Ovary (tissue), 3 donors: Measurements from ENCODE around the gene DDI1.

Source experiments
- CTCF ChIP-seq, 3 donors: fragments of 450-650 bp in 2 of 3; fragments of 200-600 bp in 1 of 3; IDR thresholded peaks; one replicate each; pipeline versions ENCODE4 v1.5.1 to v1.8.0; 2016 to 2022; ENCODE audit warnings: antibody characterized with exemption in 3 of 3, mild to moderate bottlenecking in 1 of 3
- EP300 ChIP-seq: sonication (generic); formaldehyde crosslinking; IDR thresholded peaks from one replicate; pipeline ENCODE4 v1.6.1; 2017; ENCODE audit warnings: antibody characterized with exemption
- POLR2A ChIP-seq: fragments of 450-650 bp; IDR thresholded peaks from one replicate; pipeline ENCODE4 v1.6.1; 2017; ENCODE audit warnings: antibody characterized with exemption, mild to moderate bottlenecking, moderate library complexity
- donor health status: DM: no; HTN: no; CAD: no.

- no peak for TF ChIP-seq EP300
- no peak for TF ChIP-seq CTCF (IDR thresholded peaks at IDR 0.05)
- no peak for TF ChIP-seq POLR2A
These were observed 17.5 kb downstream of the DDI1 start for GRCh38 chr11:104053743-104054478.
